Measurements from ENCODE around the gene ACIN1. TPM values are rescaled to one million over a fixed set of nuclear protein-coding genes. Genes with fewer than 3 reads are reported as not detected.

The ACIN1 gene
- total and polyA plus RNA-seq, 7 donors = 45.2 to 83.2 (median 75.3) TPM

DNA sequence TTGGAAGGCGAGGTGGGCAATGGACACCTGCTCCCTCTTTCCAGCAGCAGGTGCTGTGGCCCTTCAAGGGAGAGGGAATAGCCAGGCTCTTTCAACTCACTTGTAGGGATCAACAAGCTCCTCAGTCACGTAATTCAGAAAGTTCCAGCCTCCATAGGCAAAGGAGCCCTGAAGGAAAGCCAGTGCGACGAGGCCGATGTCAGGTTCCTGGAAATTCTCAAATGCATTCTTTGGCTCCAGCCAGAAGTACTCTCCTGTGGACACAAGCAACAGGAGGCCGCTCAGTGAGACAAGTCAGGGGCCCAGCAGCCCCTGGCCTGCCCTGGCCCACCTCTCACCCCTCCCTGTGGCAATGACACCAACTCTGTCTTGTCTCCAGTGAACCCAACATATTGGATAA lies 45.4 kb upstream of the ACIN1 start:
- Histone ChIP-seq H3K27me3 (ENCODE audit: insufficient read depth in 3 of 3, low read length in 2 of 3) (no peaks in the 10 kb centered on the region), H3K4me1 (peaks cover 33% of the 10 kb centered on the region), H3K27ac (no peak overlapping the region), H3K9me3 (no peaks in the 10 kb centered on the region), H3K4me3 (no peak overlapping the region), H3K36me3 (ENCODE audit: insufficient read depth in 1 of 2, low read depth in 1 of 2) (peaks cover 0 to 84% of the 10 kb centered on the region in 2 donors)
- intact Hi-C loops (cut with DNase I) = no loop called here
- ATAC-seq = no peak
- no peak for DNase-seq
- TF ChIP-seq, protein P1, sequence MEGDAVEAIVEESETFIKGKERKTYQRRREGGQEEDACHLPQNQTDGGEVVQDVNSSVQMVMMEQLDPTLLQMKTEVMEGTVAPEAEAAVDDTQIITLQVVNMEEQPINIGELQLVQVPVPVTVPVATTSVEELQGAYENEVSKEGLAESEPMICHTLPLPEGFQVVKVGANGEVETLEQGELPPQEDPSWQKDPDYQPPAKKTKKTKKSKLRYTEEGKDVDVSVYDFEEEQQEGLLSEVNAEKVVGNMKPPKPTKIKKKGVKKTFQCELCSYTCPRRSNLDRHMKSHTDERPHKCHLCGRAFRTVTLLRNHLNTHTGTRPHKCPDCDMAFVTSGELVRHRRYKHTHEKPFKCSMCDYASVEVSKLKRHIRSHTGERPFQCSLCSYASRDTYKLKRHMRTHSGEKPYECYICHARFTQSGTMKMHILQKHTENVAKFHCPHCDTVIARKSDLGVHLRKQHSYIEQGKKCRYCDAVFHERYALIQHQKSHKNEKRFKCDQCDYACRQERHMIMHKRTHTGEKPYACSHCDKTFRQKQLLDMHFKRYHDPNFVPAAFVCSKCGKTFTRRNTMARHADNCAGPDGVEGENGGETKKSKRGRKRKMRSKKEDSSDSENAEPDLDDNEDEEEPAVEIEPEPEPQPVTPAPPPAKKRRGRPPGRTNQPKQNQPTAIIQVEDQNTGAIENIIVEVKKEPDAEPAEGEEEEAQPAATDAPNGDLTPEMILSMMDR (IDR thresholded peaks at IDR 0.05) = no peak
- 64 to 82% (median 73%) methylated on average over 6 of the region's 6 CpGs for WGBS, 3 donors

DNA sequence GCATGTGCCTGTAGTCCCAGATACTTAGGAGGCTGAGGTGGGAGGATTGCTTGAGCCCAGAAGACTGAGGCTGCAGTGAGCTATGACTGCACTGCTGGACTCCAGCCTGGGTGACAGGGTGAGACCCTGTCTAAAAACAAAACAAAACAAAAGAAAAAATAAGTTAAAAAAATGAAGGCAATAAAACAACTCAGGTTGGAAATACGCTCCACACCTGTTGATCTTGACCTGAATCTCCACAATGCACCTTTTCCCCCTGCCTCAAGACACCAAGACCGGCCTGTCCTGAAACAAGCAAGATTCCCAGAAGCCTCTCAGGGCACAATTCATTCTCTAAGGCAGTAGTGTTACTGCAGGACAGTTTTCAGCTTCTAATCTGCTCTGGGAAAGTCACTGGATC lies 44.9 kb upstream of the ACIN1 start:
- TF ChIP-seq, protein P1 (IDR thresholded peaks at IDR 0.05) = no peak
- no peaks in the 10 kb centered on the region for H3K9me3 ChIP-seq
- 90 to 94% (median 93%) methylated on average over 2 of the region's 2 CpGs for WGBS, 3 donors
- H3K27me3 ChIP-seq (ENCODE audit: insufficient read depth in 3 of 3, low read length in 2 of 3) = no peaks in the 10 kb centered on the region
- no peak overlapping the region for H3K4me3 ChIP-seq
- intact Hi-C loops (cut with DNase I) = no loop called here
- ATAC-seq = no peak
- H3K36me3 ChIP-seq (ENCODE audit: insufficient read depth in 1 of 2, low read depth in 1 of 2) = peaks cover 0 to 87% of the 10 kb centered on the region in 2 donors
- peaks cover 32% of the 10 kb centered on the region for H3K4me1 ChIP-seq
- no peak for DNase-seq
- H3K27ac ChIP-seq = no peak overlapping the region

DNA sequence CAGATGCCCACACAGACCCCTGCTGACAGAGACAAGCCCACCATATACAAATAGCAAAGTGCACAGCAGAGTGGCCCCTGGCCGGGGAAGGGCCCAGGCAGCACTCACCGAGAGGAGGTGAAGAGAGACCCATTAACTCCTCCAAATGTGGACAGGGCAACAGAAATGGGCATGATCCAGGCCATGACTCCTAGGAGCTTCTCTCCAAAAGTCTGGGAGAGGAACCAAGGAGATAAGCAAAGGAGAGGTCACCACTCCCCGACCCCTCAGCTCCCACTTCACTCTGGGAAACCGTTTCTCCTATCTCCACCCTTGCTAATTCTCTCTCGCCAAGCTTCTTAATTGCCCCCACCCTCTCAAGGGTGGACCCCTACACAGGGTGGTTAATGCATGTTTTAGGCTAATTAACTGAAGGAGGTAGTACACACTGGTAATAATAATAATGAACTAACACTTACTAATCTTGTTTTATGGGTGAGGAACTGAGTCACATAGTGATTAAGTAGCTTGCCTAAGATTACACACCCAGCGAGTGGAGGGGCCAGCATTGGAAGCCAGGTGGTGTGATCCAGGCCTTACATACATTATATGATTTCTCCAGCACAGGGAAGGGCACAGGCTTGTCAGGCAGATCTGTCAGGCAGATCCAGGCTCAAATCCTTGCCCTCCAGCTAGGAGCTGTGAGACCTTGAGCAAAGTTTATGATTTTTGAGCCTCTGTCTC lies 43.0 kb upstream of the ACIN1 start:
- intact Hi-C loops (cut with DNase I) = no loop called here
- TF ChIP-seq, protein P1 (IDR thresholded peaks at IDR 0.05) = no peak
- H3K27ac ChIP-seq = no peak overlapping the region
- H3K27me3 ChIP-seq (ENCODE audit: insufficient read depth in 3 of 3, low read length in 2 of 3) = no peaks in the 10 kb centered on the region
- 81 to 89% (median 85%) methylated on average over 6 of the region's 6 CpGs for WGBS, 3 donors
- peaks cover 0 to 90% of the 10 kb centered on the region in 2 donors for H3K36me3 ChIP-seq (ENCODE audit: insufficient read depth in 1 of 2, low read depth in 1 of 2)
- DNase-seq (no peak), ATAC-seq (no peak)
- peaks cover 13% of the 10 kb centered on the region for H3K4me1 ChIP-seq
- no peaks in the 10 kb centered on the region for H3K9me3 ChIP-seq
- H3K4me3 ChIP-seq = no peak overlapping the region

DNA sequence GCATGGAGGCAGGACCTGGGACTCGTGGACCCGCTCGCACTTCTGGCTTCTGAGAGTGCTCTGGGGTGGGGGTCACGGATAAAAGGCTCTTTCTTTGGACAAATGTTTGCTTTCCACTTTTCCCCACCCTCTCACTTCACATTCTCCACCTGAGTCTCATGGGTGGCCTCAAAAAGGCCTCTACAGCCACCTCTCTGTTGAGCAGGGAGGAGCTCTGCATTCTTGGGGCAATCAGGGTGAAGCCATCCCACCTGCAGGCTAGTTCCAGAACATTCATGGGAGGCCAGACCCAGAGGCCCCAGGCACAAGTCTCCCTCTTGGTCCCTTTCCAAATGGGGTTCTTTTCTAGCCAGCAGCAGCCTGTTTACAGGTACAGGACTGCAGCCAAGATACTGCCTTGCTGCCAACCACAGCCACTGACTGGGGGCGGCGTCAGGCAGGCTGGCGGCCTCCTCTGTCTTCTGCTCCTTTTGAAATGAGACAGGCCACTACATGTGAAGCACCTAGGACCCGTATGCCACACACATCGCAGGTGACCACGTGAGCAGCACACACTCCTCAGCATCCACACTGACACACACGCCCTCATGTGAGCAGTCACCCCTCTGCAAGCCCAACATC lies 42.4 kb upstream of the ACIN1 start:
- 78 to 85% (median 83%) methylated on average over 11 of the region's 11 CpGs for WGBS, 3 donors

More for the DNA sequence above, 42.4 kb upstream of the ACIN1 start:
- TF ChIP-seq, protein P1 (IDR thresholded peaks at IDR 0.05) = no peak
- intact Hi-C loops (cut with DNase I) = no loop called here
- DNase-seq (no peak), ATAC-seq (no peak)
- Histone ChIP-seq H3K9me3 (no peaks in the 10 kb centered on the region), H3K4me3 (no peak overlapping the region), H3K27me3 (ENCODE audit: insufficient read depth in 3 of 3, low read length in 2 of 3) (no peaks in the 10 kb centered on the region), H3K27ac (no peak overlapping the region), H3K36me3 (ENCODE audit: insufficient read depth in 1 of 2, low read depth in 1 of 2) (peaks cover 0 to 87% of the 10 kb centered on the region in 2 donors), H3K4me1 (peaks cover 7% of the 10 kb centered on the region)
